Liver (tissue), 9 donors: ENCODE data around the gene TTC7B. TPM values are rescaled to one million over a fixed set of nuclear protein-coding genes. Genes with fewer than 3 reads are reported as not detected.

Experiments used
- DNase-seq: peaks from one replicate; pipeline ENCODE4 v3.0.0-alpha.2; 2017; ENCODE audit warnings: low spot score
- H3K27ac ChIP-seq, 2 donors: one replicate each; pipeline ENCODE4 v1.7.0; 2013; ENCODE audit warnings: inconsistent platforms in 2 of 2, low read length in 2 of 2, control low read depth in 1 of 2, low read depth in 1 of 2, mild to moderate bottlenecking in 1 of 2
- H3K27me3 ChIP-seq, 4 donors: one replicate each; pipeline versions ENCODE4 v1.6.1 to v1.7.0; 2013; ENCODE audit warnings: low read length in 3 of 4, inconsistent platforms in 1 of 4, mild to moderate bottlenecking in 1 of 4, moderate library complexity in 1 of 4; ENCODE audit not compliant: control insufficient read depth in 4 of 4, insufficient read depth in 4 of 4
- H3K36me3 ChIP-seq, 4 donors: one replicate each; pipeline versions ENCODE4 v1.6.1 to v1.7.0; 2013; ENCODE audit warnings: low read length in 3 of 4, mild to moderate bottlenecking in 3 of 4, low read depth in 1 of 4, moderate library complexity in 1 of 4; ENCODE audit not compliant: control insufficient read depth in 4 of 4, insufficient read depth in 3 of 4
- H3K4me1 ChIP-seq, 4 donors: one replicate each; pipeline versions ENCODE4 v1.6.1 to v1.7.0; 2013; ENCODE audit warnings: low read length in 3 of 4, mild to moderate bottlenecking in 3 of 4, moderate library complexity in 1 of 4; ENCODE audit not compliant: control insufficient read depth in 4 of 4, insufficient read depth in 4 of 4
- H3K4me3 ChIP-seq, 3 donors: one replicate each; pipeline versions ENCODE4 v1.6.1 to v1.7.0; 2013; ENCODE audit warnings: low read length in 3 of 3, control low read depth in 1 of 3, low read depth in 1 of 3, mild to moderate bottlenecking in 1 of 3
- H3K9ac ChIP-seq, 2 donors: one replicate each; pipeline ENCODE4 v1.7.0; 2013; ENCODE audit warnings: low read length in 2 of 2, mild to moderate bottlenecking in 2 of 2, moderate library complexity in 2 of 2, control low read depth in 1 of 2, low read depth in 1 of 2
- H3K9me3 ChIP-seq, 4 donors: one replicate each; pipeline versions ENCODE4 v1.6.1 to v1.7.0; 2013; ENCODE audit warnings: low read length in 3 of 4; ENCODE audit not compliant: control insufficient read depth in 4 of 4
- ATF3 ChIP-seq: IDR thresholded peaks from 2 replicates; pipeline ENCODE4 v1.6.1; 2016; ENCODE audit warnings: antibody characterized with exemption
- CTCF ChIP-seq: fragments of 150-350 bp; IDR thresholded peaks from 2 replicates; pipeline ENCODE4 v1.5.1; 2017; ENCODE audit warnings: improper control_type of control experiment, low read depth, low read length; ENCODE audit not compliant: missing input control
- EGR1 ChIP-seq, 2 donors: IDR thresholded peaks; 2 replicates each; pipeline ENCODE4 v1.6.1; 2016 to 2018; ENCODE audit warnings: antibody characterized with exemption in 2 of 2, low read depth in 2 of 2
- FOXA1 ChIP-seq: IDR thresholded peaks from 2 replicates; pipeline ENCODE4 v1.6.1; 2016; ENCODE audit warnings: antibody characterized with exemption
- FOXA2 ChIP-seq: IDR thresholded peaks from 2 replicates; pipeline ENCODE4 v1.6.1; 2016; ENCODE audit warnings: antibody characterized with exemption
- GABPA ChIP-seq, 2 donors: IDR thresholded peaks in 1 of 2; conservative IDR thresholded peaks in 1 of 2; 2 replicates each; pipeline ENCODE4 v1.6.1; 2016; ENCODE audit warnings: antibody characterized with exemption in 2 of 2, mild to moderate bottlenecking in 1 of 2, moderate library complexity in 1 of 2
- HNF4A ChIP-seq, 2 donors: conservative IDR thresholded peaks; 2 replicates each; pipeline ENCODE4 v1.6.1; 2016; ENCODE audit warnings: antibody characterized with exemption in 2 of 2, mild to moderate bottlenecking in 2 of 2
- HNF4G ChIP-seq: IDR thresholded peaks from 2 replicates; pipeline ENCODE4 v1.6.1; 2016; ENCODE audit warnings: antibody characterized with exemption
- JUND ChIP-seq, 2 donors: IDR thresholded peaks; 2 replicates each; pipeline ENCODE4 v1.6.1; 2016; ENCODE audit warnings: antibody characterized with exemption in 2 of 2
- MAX ChIP-seq: IDR thresholded peaks from 2 replicates; pipeline ENCODE4 v1.6.1; 2016; ENCODE audit warnings: antibody characterized with exemption
- NR2F2 ChIP-seq: IDR thresholded peaks from 2 replicates; pipeline ENCODE4 v1.6.1; 2016; ENCODE audit warnings: antibody characterized with exemption
- RAD21 ChIP-seq, 2 donors: IDR thresholded peaks; 2 replicates each; pipeline ENCODE4 v1.6.1; 2016; ENCODE audit warnings: antibody characterized with exemption in 2 of 2, mild to moderate bottlenecking in 2 of 2
- REST ChIP-seq: IDR thresholded peaks from 2 replicates; pipeline ENCODE4 v1.6.1; 2016; ENCODE audit warnings: antibody characterized with exemption, mild to moderate bottlenecking
- RXRA ChIP-seq, 2 donors: IDR thresholded peaks; 2 replicates each; pipeline ENCODE4 v1.6.1; 2017 to 2018; ENCODE audit warnings: antibody characterized with exemption in 2 of 2, mild to moderate bottlenecking in 1 of 2
- SP1 ChIP-seq: IDR thresholded peaks from 2 replicates; pipeline ENCODE4 v1.6.1; 2018; ENCODE audit warnings: antibody characterized with exemption, mild to moderate bottlenecking
- TAF1 ChIP-seq: conservative IDR thresholded peaks from 2 replicates; pipeline ENCODE4 v1.6.1; 2016; ENCODE audit warnings: antibody characterized with exemption, mild to moderate bottlenecking
- YY1 ChIP-seq: IDR thresholded peaks from 2 replicates; pipeline ENCODE4 v1.6.1; 2016; ENCODE audit warnings: antibody characterized with exemption, mild to moderate bottlenecking
- ZBTB33 ChIP-seq: IDR thresholded peaks from 2 replicates; pipeline ENCODE4 v1.6.1; 2016; ENCODE audit warnings: antibody characterized with exemption
- WGBS: extraction: QIAGEN DNeasy Blood & Tissue Kit; methylation state at CpG from one replicate; pipeline ENCODE4 v1.1.7; 2013; 5-methylcytosine and 5-hydroxymethylcytosine counted together
- polyA plus RNA-seq, 2 donors: library from polyadenylated mRNA; stranded (reverse) in 1 of 2; unstranded in 1 of 2; fragments of 200-250 nt in 1 of 2; fragments of >200 nt in 1 of 2; fragmentation: Nextera tagmentation in 1 of 2; extraction: Ambion mirVana in 1 of 2; gene quantifications; one replicate each; pipeline versions ENCODE4 v1.2.1 to v1.2.3, GENCODE V29; 2013 to 2015
- total RNA-seq, 2 donors: library from RNA; depleted of rRNA; stranded (reverse); fragments of >200 nt; gene quantifications; one replicate each; pipeline ENCODE4 v1.2.3, GENCODE V29; 2014
- donor health status: healthy.
- donor health status: healthy.
- donor health status: healthy.
- donor health status: healthy.
- donor health status: healthy.

TTC7B gene
- total and polyA plus RNA-seq, 4 donors: 9.1 to 31.0 (median 12.5) TPM

GRCh38 chr14:90741682-90741946 lies 74.6 kb downstream of the TTC7B start:
- no peak for DNase-seq
- no peak overlapping the region for H3K4me3 ChIP-seq
- H3K4me1 ChIP-seq: peaks cover 0 to 2% (median 0%) of the 10 kb centered on the region in 4 donors
- H3K9me3 ChIP-seq: no peaks in the 10 kb centered on the region
- no peak overlapping the region for H3K9ac ChIP-seq
- H3K27ac ChIP-seq: no peak overlapping the region
- H3K27me3 ChIP-seq: no peaks in the 10 kb centered on the region
- 92% methylated on average over 2 of the region's 2 CpGs for WGBS
- TF ChIP-seq FOXA1 (no peak), NR2F2 (no peak), TAF1 (no peak), HNF4A (conservative IDR thresholded peaks at IDR 0.05) (no peak), MAX (no peak), REST (no peak), JUND (IDR thresholded peaks at IDR 0.05) (no peak), YY1 (no peak), ZBTB33 (no peak), SP1 (no peak), RXRA (IDR thresholded peaks at IDR 0.05) (no peak), CTCF (no peak), HNF4G (no peak), GABPA (IDR thresholded peaks at IDR 0.05 in 1 of 2, conservative IDR thresholded peaks at IDR 0.05 in 1 of 2) (no peak), EGR1 (IDR thresholded peaks at IDR 0.05; ENCODE audit: low read depth in 2 of 2) (no peak), FOXA2 (no peak), ATF3 (no peak), RAD21 (IDR thresholded peaks at IDR 0.05) (no peak)
- H3K36me3 ChIP-seq: peaks cover 0 to 5% (median 2%) of the 10 kb centered on the region in 4 donors
